ENCODE data around the gene CDK11B.

- TF ChIP-seq EZH2 (IDR thresholded peaks at IDR 0.05; ENCODE audit: low read depth, unreplicated experiment) (no peak), CTCF (conservative IDR thresholded peaks at IDR 0.05; ENCODE audit: low read depth in 2 of 2) (no peak), POLR2AphosphoS5 (IDR thresholded peaks at IDR 0.05; ENCODE audit: low read depth) (no peak)
These were observed 64.8 kb downstream of the CDK11B start for GRCh38 chr1:1593834-1594601.
